GM12891 (cell line): ENCODE measurements around the gene DNAH17.

Source experiments
- PAX5 ChIP-seq: IDR thresholded peaks from 2 replicates; pipeline ENCODE4 v1.6.1; 2011; ENCODE audit warnings: low read length, moderate library complexity, mild to moderate bottlenecking; ENCODE audit not compliant: insufficient read depth, severe bottlenecking
- POLR2A ChIP-seq: IDR thresholded peaks from 2 replicates; pipeline ENCODE4 v1.6.1; 2011; ENCODE audit warnings: low read depth, low read length, control low read depth
- POLR2AphosphoS5 ChIP-seq: IDR thresholded peaks from 2 replicates; pipeline ENCODE4 v1.6.1; 2011; ENCODE audit warnings: low read depth, low read length, control low read depth
- POU2F2 ChIP-seq: IDR thresholded peaks from 2 replicates; pipeline ENCODE4 v1.6.1; 2011; ENCODE audit warnings: low read depth, mild to moderate bottlenecking, control low read depth, low read length, moderate library complexity
- SPI1 ChIP-seq: IDR thresholded peaks from 2 replicates; pipeline ENCODE4 v1.6.1; 2011; ENCODE audit warnings: low read depth, low read length, control low read depth
- TAF1 ChIP-seq: IDR thresholded peaks from 2 replicates; pipeline ENCODE4 v1.6.1; 2011; ENCODE audit warnings: low read depth, low read length, control low read depth

DNA sequence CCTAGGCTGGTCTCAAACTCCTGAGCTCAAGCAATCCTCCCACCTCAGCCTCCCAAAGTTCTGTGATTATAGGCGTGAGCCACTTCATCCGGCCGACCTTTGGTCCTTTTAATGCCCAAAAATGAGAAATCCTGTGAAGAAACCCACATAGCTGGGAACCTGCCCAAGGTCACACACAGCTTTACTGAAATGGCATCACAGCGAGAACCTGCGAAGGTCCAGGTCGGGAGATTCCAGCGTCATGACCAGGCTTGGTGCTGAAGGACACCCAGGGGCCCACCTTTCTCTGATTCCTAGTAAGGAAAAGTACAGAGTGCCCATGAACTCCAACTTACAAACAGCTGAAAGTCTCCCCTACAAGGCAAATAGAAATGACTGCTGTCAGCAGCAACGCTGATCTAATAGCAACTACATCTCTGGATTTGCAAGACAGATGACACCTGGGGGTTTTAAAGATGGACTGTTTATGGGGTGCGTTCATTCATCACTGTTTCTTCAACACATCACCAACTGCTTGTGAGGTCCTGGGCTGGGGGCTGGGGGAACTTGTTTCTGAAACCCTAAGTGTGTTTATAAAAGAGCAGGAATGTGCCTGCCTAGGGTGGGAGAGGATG is 24.5 kb upstream of the DNAH17 start:
- no peak for TF ChIP-seq POLR2A
- no peak for TF ChIP-seq TAF1
- TF ChIP-seq POLR2AphosphoS5, result no peak
- TF ChIP-seq SPI1, result no peak
- TF ChIP-seq POU2F2, result no peak
- TF ChIP-seq PAX5, result no peak
